A673 (cell line): Measurements from ENCODE around the gene ZDHHC1. TPM values are rescaled to one million over a fixed set of nuclear protein-coding genes. Genes with fewer than 3 reads are reported as not detected.

Source experiments
- BruUV-seq: library from RNA; stranded (reverse); fragments of 400-500 nt; replicated peaks from 2 replicates; lab custom pipeline; 2021; lab: Mats Ljungman, UMichigan
- CTCF ChIA-PET: fragments of 300-600 bp; sonication (Branson Sonifier 250); formaldehyde crosslinking; loops from one replicate; lab custom pipeline; 2022; ENCODE audit warnings: antibody characterized with exemption; lab: Charles Lee
- POLR2A ChIA-PET: fragments of 300-600 bp; sonication (Branson Sonifier 250); formaldehyde crosslinking; loops from one replicate; lab custom pipeline; 2022; ENCODE audit warnings: antibody characterized with exemption; ENCODE audit not compliant: low non-redundant PET; lab: Charles Lee
- DNase-seq: peaks from one replicate; pipeline ENCODE4 v3.0.0-alpha.2; 2015; ENCODE audit warnings: low spot score
- H3K27ac ChIP-seq: fragments of 200-600 bp; sonication (generic); 2 replicates; pipeline ENCODE4 v1.5.1; 2016; ENCODE audit warnings: mixed run types, low read depth, mild to moderate bottlenecking, mixed read lengths, antibody characterized with exemption, low read length; ENCODE audit not compliant: poor library complexity, severe bottlenecking
- H3K27me3 ChIP-seq: fragments of 200-600 bp; sonication (generic); replicated peaks from 2 replicates; pipeline ENCODE4 v1.6.1; 2017; ENCODE audit warnings: mixed run types, low read depth, mild to moderate bottlenecking, mixed read lengths, antibody characterized with exemption, low read length; ENCODE audit not compliant: insufficient read depth, poor library complexity
- H3K36me3 ChIP-seq: fragments of 200-600 bp; sonication (generic); 2 replicates; pipeline ENCODE4 v1.6.1; 2016; ENCODE audit warnings: mixed run types, mild to moderate bottlenecking, mixed read lengths, antibody characterized with exemption, low read length; ENCODE audit not compliant: insufficient read depth, poor library complexity, severe bottlenecking
- H3K4me1 ChIP-seq: fragments of 200-600 bp; sonication (generic); 2 replicates; pipeline ENCODE4 v1.6.1; 2017; ENCODE audit warnings: mixed run types, mild to moderate bottlenecking, mixed read lengths, antibody characterized with exemption, low read length; ENCODE audit not compliant: insufficient read depth, poor library complexity, severe bottlenecking
- H3K4me3 ChIP-seq: fragments of 200-600 bp; sonication (generic); 2 replicates; pipeline ENCODE4 v1.5.1; 2016; ENCODE audit warnings: low read depth, mixed run types, mild to moderate bottlenecking, mixed read lengths, low read length; ENCODE audit not compliant: poor library complexity, severe bottlenecking
- H3K9me3 ChIP-seq: fragments of 200-600 bp; sonication (generic); 2 replicates; pipeline ENCODE4 v1.6.1; 2016; ENCODE audit warnings: mixed run types, low read depth, mild to moderate bottlenecking, mixed read lengths, antibody characterized with exemption, low read length; ENCODE audit not compliant: poor library complexity, severe bottlenecking
- CTCF ChIP-seq: fragments of 300-800, 200-600 bp; sonication (generic); conservative IDR thresholded peaks from 2 replicates; pipeline ENCODE4 v1.5.1; 2017; ENCODE audit warnings: low read depth, mild to moderate bottlenecking, antibody characterized with exemption, low read length, moderate library complexity, mixed read lengths
- EZH2 ChIP-seq: fragments of 200-600 bp; sonication (generic); IDR thresholded peaks from 2 replicates; pipeline ENCODE4 v1.6.1; 2017; ENCODE audit warnings: borderline replicate concordance, low read depth, mild to moderate bottlenecking, mixed read lengths, antibody characterized with exemption, low read length; ENCODE audit not compliant: poor library complexity, severe bottlenecking
- intact Hi-C: fragments of 100-400 bp; cut with micrococcal nuclease; formaldehyde crosslinking; loops from one replicate; pipeline ENCODE4 v1.10.0; 2022; ENCODE audit not compliant: unreplicated experiment
- total RNA-seq: library from RNA; stranded (reverse); gene quantifications from 2 replicates; pipeline ENCODE4 v1.2.3, GENCODE V29; 2021

Gene ZDHHC1
- total RNA-seq, 1 experiment from 2014 or later = 5.3 TPM

- DNase-seq = peak; percentile 38
- Histone ChIP-seq H3K4me3 (peak overlapping the region; percentile 52), H3K36me3 (no peaks in the 10 kb centered on the region), H3K4me1 (peaks cover 6% of the 10 kb centered on the region), H3K9me3 (no peaks in the 10 kb centered on the region), H3K27me3 (peaks cover 3% of the 10 kb centered on the region), H3K27ac (no peak overlapping the region)
- TF ChIP-seq CTCF (no peak), EZH2 (no peak)
- ChIA-PET CTCF (interaction anchor here (0.6 to 1.0 kb wide), 5 partner anchors 8 to 687 kb away, joined by 3 to 10 read pairs (median 8); no protein-coding TSS in a partner anchor), POLR2A (no interaction called here)
- intact Hi-C loops = no loop called here
- no TSS peak for BruUV-seq
Observed at GRCh38 chr16:67430504-67430976, 14.3 kb upstream of the ZDHHC1 start.

- no peaks in the 10 kb centered on the region for H3K9me3 ChIP-seq
- ChIA-PET CTCF (no interaction called here), POLR2A (no interaction called here)
- H3K4me1 ChIP-seq = peaks cover 12% of the 10 kb centered on the region
- DNase-seq = no peak
- peak overlapping the region; percentile 52 for H3K4me3 ChIP-seq
- H3K27me3 ChIP-seq = peaks cover 3% of the 10 kb centered on the region
- no TSS peak for BruUV-seq
- H3K36me3 ChIP-seq = no peaks in the 10 kb centered on the region
- intact Hi-C loops = loop anchor here (5.0 kb wide), 1 partner anchor 37 kb away; no protein-coding TSS in a partner anchor
- no peak overlapping the region for H3K27ac ChIP-seq
- TF ChIP-seq CTCF (no peak), EZH2 (no peak)
Observed at GRCh38 chr16:67429799-67430503, 13.7 kb upstream of the ZDHHC1 start.

GRCh38 chr16:67429053-67429798 lies 12.9 kb upstream of the ZDHHC1 start:
- H3K4me1 ChIP-seq = peaks cover 19% of the 10 kb centered on the region
- H3K27ac ChIP-seq = no peak overlapping the region
- POLR2A ChIA-PET = no interaction called here
- BruUV-seq = no TSS peak
- TF ChIP-seq CTCF (no peak), EZH2 (no peak)
- H3K27me3 ChIP-seq = peaks cover 3% of the 10 kb centered on the region
- H3K4me3 ChIP-seq = no peak overlapping the region
- no peaks in the 10 kb centered on the region for H3K36me3 ChIP-seq
- intact Hi-C loops = loop anchor here (5.0 kb wide), 1 partner anchor 38 kb away; no protein-coding TSS in a partner anchor
- H3K9me3 ChIP-seq = no peaks in the 10 kb centered on the region
- no peak for DNase-seq
- CTCF ChIA-PET = interaction anchor here (0.5 to 1.6 kb wide), 2 partner anchors 34 to 36 kb away, joined by 3 to 8 read pairs; no protein-coding TSS in a partner anchor
